Activated CD8-positive, alpha-beta memory T cell treated with anti-CD3 and anti-CD28 coated beads, Interleukin-2, amount 50 U/mL, for 1 hour (primary cell): ENCODE measurements around the gene ANGPTL4.
"Not testable (repeated sequence)": the region's sequence is repeated elsewhere in the genome, so short reads cannot be mapped to it uniquely, and the experiment has no call there.

Experiments
- DNase-seq: peaks from one replicate; pipeline ENCODE4 v3.0.0-alpha.2; 2020; ENCODE audit errors: extremely low read depth

The ANGPTL4 gene

GRCh38 chr19:8389891-8390616, 26.1 kb downstream of the ANGPTL4 start, which contains the start of gene RAB11B:
RAB11B (plus strand) TSS chr19:8390360; CDS start chr19:8390417, 57 bp downstream.
- DNase-seq, result peak; percentile 97

- DNase-seq, result peak; percentile 79
Measured at GRCh38 chr19:8390617-8390981, 26.6 kb downstream of the ANGPTL4 start.

GRCh38 chr19:8391198-8392016, 27.5 kb downstream of the ANGPTL4 start:
- no peak for DNase-seq

GRCh38 chr19:8392017-8392591, 28.1 kb downstream of the ANGPTL4 start:
- DNase-seq, result no peak

GRCh38 chr19:8393192-8393870, 29.4 kb downstream of the ANGPTL4 start:
- DNase-seq, result no peak

GRCh38 chr19:8393871-8394250, 29.9 kb downstream of the ANGPTL4 start:
- DNase-seq, result no peak

GRCh38 chr19:8395621-8396082, 31.7 kb downstream of the ANGPTL4 start:
- no peak for DNase-seq

GRCh38 chr19:8396185-8396562, 32.2 kb downstream of the ANGPTL4 start:
- DNase-seq, result no peak

GRCh38 chr19:8396563-8397203, 32.7 kb downstream of the ANGPTL4 start:
- DNase-seq, result peak; percentile 12

- no peak for DNase-seq
Measured at GRCh38 chr19:8397271-8397670, 33.3 kb downstream of the ANGPTL4 start.

- DNase-seq, result no peak
Measured at GRCh38 chr19:8397746-8398310, 33.9 kb downstream of the ANGPTL4 start.

GRCh38 chr19:8398311-8398771, 34.4 kb downstream of the ANGPTL4 start:
- DNase-seq, result no peak

GRCh38 chr19:8399681-8400188, 35.8 kb downstream of the ANGPTL4 start:
- DNase-seq, result no peak

- no peak for DNase-seq
Measured at GRCh38 chr19:8401981-8402411, 38.0 kb downstream of the ANGPTL4 start.

- no peak for DNase-seq
Measured at GRCh38 chr19:8403098-8403819, 39.3 kb downstream of the ANGPTL4 start.

GRCh38 chr19:8403820-8404109, 39.8 kb downstream of the ANGPTL4 start:
- DNase-seq, result no peak

GRCh38 chr19:8404391-8405151, 40.6 kb downstream of the ANGPTL4 start:
- no peak for DNase-seq

GRCh38 chr19:8410718-8411117, 46.8 kb downstream of the ANGPTL4 start:
- not testable (repeated sequence) for DNase-seq

- peak; percentile 77 for DNase-seq
Measured at GRCh38 chr19:8412783-8413628, 49.1 kb downstream of the ANGPTL4 start, which contains the start of gene MARCHF2. MARCHF2 (plus strand) TSS chr19:8413305; CDS start chr19:8421841, 8,536 bp downstream.
